Activated CD8-positive, alpha-beta memory T cell treated with anti-CD3 and anti-CD28 coated beads, Interleukin-2, amount 50 U/mL, for 4 hours (primary cell): ENCODE data around the gene IRX4.

Source experiments
- DNase-seq: peaks from one replicate; pipeline ENCODE4 v3.0.0-alpha.2; 2020

Gene IRX4

GRCh38 chr5:1912951-1913565 lies 30.3 kb upstream of the IRX4 start:
- DNase-seq = no peak

- no peak for DNase-seq
These were observed 29.1 kb upstream of the IRX4 start for GRCh38 chr5:1911773-1912235.

DNA sequence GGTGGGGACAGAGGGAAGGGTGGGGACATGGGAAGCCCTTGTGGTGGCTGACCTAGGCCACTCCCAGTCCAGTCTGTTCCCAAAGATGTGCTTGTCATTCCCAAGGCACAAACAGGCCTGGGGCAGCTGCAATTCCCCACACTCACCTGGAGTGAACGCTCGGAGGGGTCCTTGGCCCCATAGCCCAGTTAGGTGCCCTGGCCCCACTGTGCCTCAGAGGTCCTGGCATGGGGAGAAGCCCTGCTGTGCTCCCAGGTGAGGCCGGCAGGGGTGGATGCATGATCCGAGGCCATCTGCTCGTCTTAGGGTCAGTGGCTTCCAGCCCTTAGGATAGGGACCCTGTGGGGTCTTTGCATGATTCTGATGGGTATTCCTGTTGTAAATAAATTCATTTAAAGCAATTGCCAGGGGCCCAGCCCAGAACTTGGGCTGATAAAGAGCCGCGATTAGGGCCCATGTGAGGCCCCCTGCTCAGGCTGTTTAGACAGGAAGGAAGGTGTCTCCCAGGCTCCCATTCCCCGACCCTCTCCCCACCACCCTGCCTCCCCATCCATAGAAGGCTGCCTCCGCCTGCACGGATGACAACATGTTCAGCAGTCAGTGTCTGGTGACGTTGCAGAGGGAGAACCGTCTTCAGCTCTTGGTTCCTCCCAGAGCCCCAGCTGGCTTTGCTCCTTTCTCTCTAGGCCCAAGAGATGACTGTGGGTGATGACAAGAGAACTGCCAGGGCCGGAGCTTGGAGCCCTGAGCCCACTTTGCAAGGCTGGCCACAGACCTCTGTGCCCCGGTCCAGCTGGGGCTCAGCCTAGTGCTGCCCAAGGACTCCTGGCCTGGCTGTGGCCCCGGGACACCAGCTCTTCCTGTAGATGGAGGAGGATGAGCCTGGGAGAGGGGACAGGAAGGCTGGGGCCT lies 28.4 kb upstream of the IRX4 start:
- DNase-seq = peak; percentile 5

DNA sequence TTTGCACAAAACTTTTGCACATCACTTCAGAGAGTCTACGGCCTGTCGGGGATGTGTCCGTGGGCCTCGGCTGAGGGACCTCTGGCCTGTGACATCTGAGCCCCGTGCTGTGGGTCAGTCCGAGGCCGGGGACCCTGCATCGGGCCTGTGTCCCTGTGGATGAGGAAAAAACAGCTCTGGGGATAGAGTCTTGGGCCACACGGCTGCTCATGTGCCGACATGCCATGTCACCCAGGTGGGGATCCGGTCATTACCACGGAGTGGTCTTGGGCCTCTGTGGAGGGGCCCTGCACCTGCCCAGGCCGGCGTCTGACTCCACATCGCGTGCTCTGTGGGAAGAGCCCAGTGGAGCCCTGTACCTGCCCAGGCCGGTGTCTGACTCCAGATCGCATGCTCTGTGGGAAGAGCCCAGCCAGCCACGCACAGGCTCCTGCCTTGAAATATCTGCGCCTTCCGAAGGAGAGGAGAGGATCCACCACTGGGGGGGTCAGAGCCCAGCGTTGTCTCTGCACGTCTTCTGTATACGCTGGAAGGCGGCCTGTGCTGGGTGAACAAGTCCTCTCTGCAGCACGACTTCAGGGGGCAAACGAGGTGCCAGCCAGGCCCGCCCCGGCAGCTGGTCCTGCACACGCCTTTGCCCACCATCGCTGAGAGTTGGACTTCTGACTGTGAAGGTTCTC lies 27.5 kb upstream of the IRX4 start:
- no peak for DNase-seq

- DNase-seq = no peak
These were observed 26.7 kb upstream of the IRX4 start for GRCh38 chr5:1909346-1909985.

DNA sequence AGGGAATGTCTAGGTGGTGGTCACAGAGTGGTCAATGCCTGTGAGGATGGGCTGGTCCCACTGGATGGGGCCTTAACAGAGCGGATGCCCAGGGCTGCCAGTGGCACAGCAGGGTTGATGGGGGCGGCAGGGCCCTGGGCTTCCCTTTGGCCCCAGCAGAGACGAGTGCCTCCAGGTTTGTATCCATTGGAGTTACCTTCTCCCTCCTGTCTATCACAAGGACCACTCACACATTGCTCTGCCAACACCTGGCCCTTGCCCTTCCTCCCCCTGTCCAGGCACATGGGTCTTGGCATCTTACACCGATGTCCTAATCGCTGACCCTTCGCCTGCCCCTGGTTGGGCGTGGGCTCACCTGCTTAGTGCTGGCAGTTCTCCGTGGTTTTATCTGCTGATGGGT lies 26.2 kb upstream of the IRX4 start:
- no peak for DNase-seq

DNA sequence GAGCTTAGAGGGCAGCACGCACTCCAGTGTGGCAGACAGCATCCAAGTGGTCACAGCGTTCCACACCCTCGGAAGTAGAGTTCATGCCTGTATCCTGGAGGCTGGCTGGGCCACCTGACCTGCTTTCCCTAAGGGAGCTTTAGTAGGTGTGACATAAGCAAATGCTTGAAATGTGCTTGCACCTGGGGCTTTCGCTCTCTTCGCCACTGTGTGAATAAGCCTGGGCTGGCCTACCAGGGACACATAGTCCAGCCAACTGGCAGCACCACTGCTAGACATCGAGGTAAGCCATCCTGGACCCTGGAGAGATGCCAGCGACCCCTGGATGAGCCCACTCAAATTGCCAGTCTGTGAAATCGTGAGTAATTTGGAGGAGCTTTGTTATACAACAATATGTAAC lies 24.9 kb upstream of the IRX4 start:
- DNase-seq = no peak

GRCh38 chr5:1905108-1905507 lies 22.4 kb upstream of the IRX4 start:
- DNase-seq = no peak

- no peak for DNase-seq
These were observed 19.3 kb upstream of the IRX4 start for GRCh38 chr5:1901983-1902382.

DNA sequence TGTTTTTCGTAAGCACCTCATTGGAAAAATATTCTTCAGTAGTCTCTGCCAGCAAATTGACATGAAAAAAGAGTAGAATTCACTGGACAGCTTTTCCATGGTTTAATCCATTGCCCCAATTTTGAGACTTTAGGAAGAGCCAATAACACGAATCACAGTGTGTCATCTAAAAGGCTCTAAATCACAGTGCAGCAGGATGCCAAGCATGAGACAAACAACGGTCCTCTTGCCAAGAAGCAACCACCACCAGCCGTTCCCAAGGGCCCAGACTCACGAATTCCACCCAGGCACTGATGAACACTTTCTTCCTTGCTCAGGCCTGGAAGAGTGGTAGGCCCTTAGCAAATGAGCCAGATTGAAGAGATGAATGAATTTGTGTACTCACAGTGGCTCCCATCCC lies 18.3 kb upstream of the IRX4 start:
- DNase-seq = no peak

- no peak for DNase-seq
These were observed 16.5 kb upstream of the IRX4 start for GRCh38 chr5:1899201-1899600.

DNA sequence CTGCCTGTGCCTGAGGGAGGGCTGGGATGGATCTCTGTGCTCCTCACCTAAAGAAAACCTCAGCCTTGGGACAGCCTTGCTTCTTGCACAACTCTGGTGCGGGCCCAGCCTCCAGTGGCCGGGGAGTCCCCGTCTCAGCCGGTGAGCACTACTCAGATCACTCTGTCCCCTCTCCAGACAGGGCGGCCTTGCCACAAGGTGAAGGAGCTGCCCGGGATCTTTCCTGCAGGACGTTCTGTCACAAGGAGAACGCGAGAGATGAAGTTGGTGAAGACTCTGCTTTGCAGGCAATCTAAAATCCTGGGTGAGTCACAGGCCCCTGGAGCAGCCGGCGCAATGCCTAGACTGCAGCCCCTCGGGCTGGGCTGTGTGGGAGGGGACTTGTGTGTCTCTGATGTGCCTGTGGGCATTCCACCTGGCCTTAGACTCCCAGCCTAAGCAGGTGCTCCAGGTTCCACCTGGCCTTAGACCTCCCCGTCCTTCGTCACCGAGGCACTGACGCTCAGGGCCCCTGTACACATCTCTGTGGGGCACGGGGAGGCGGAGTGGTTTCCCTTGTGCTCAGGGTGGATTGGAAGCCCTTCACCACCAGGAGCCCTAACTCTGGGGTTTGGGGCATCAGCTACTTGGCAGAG lies 15.2 kb upstream of the IRX4 start:
- no peak for DNase-seq

DNA sequence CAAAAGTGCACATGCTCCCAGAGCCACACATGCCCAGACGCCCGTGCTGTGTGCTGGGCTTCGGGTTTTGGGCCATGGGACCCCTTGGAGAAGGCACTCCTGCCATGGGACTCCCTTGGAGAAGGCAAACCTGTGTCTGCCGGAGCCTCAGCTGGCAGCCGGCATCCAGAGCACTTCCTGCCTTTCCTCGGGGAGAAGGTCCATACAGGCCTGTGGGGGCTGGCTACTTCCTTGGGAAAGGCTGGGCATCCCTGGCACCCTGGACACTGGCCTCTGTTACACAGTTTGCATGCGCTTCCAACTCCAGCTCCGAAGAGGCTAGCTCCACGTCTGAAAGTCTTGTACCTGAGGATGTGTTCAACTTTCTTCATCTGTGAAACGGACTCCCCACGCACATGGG lies 14.7 kb upstream of the IRX4 start:
- no peak for DNase-seq

GRCh38 chr5:1896602-1897376 lies 14.1 kb upstream of the IRX4 start:
- DNase-seq = no peak

GRCh38 chr5:1895739-1896420 lies 13.2 kb upstream of the IRX4 start:
- DNase-seq = no peak

- DNase-seq = no peak
These were observed 11.5 kb upstream of the IRX4 start for GRCh38 chr5:1894243-1894642.

- no peak for DNase-seq
These were observed 11.0 kb upstream of the IRX4 start for GRCh38 chr5:1893754-1894153.

GRCh38 chr5:1892685-1893445 lies 10.1 kb upstream of the IRX4 start:
- no peak for DNase-seq

DNA sequence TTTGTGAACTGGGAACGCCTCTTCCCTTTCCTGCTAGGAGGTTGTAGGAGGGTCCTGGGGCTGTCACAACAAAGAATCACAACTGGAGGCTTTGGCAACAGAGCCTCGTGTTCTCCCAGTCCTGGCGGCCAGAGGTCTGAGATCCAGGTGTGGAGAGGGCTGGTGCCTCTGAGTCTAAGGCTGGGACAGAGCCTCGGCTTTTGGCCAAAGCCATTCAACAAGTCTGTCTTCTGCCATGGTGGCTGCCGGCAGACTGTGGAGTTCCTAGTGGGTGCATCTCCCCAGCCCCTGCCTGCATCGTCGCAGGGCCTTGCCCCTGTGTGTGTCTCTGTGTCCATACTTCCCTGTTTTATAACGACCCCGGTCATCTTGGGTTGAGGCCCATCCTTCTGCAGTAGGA lies 9.5 kb upstream of the IRX4 start:
- DNase-seq = no peak

- no peak for DNase-seq
These were observed 8.7 kb upstream of the IRX4 start for GRCh38 chr5:1891391-1891790.

DNA sequence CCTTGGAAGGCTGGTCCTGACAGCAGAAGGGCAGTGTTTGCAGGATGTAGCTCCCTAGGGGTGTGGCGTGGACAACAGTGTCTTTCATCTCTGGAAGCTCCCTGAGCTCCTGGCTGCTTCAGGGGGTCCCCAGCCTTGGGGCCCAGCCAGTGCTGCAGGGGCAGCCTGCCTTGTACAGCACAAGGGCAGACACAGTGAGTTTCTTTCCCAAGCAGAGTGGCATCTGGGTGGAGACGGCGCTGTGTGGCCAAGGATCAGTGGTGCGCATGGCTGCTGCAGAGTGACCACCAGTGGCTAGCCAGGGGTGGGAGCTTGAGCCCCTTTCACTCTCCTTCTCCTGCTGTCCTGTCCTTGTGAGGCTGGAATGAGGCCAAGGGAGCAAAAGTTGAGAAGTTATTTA lies 7.6 kb upstream of the IRX4 start:
- DNase-seq = no peak
